Prostate gland (tissue), 2 donors: ENCODE results near the gene NKX3-2. TPM values are rescaled to one million over a fixed set of nuclear protein-coding genes. Genes with fewer than 3 reads are reported as not detected.

Source experiments
- DNase-seq: peaks from one replicate; pipeline ENCODE4 v3.0.0-alpha.2; 2019; ENCODE audit warnings: low spot score
- H3K27ac ChIP-seq, 2 donors: fragments of 200-600 bp; sonication (generic); 2 replicates each; pipeline ENCODE4 v1.5.1; 2017 to 2019
- H3K27me3 ChIP-seq: fragments of 200-600 bp; sonication (generic); replicated peaks from 2 replicates; pipeline ENCODE4 v1.5.1; 2019; ENCODE audit not compliant: insufficient read depth
- H3K36me3 ChIP-seq, 2 donors: fragments of 200-600 bp; sonication (generic); 1 replicate in 1 of 2; 2 replicates in 1 of 2; pipeline versions ENCODE4 v1.5.1 to v1.8.1; 2017 to 2019
- H3K4me1 ChIP-seq: fragments of 200-600 bp; sonication (generic); replicated peaks from 2 replicates; pipeline ENCODE4 v1.5.1; 2019
- H3K4me3 ChIP-seq, 2 donors: fragments of 200-600 bp; sonication (generic); 2 replicates each; pipeline ENCODE4 v1.5.1; 2017 to 2019
- H3K9me3 ChIP-seq: fragments of 200-600 bp; sonication (generic); 2 replicates; pipeline ENCODE4 v1.5.1; 2017
- CTCF ChIP-seq, 4 experiments: fragments of 200-600 bp in 2 of 4; fragments of 450-650 bp in 2 of 4; sonication (generic) in 2 of 4; IDR thresholded peaks; 1 replicate in 3 of 4; 2 replicates in 1 of 4; pipeline ENCODE4 v1.5.1; 2016 to 2019; ENCODE audit warnings: antibody characterized with exemption in 4 of 4, mild to moderate bottlenecking in 2 of 4, moderate library complexity in 2 of 4
- POLR2A ChIP-seq: fragments of 450-650 bp; IDR thresholded peaks from one replicate; pipeline ENCODE4 v1.6.1; 2016; ENCODE audit warnings: antibody characterized with exemption, mild to moderate bottlenecking
- POLR2AphosphoS5 ChIP-seq: sonication (generic); formaldehyde crosslinking; IDR thresholded peaks from one replicate; pipeline ENCODE4 v1.6.1; 2017; ENCODE audit warnings: antibody characterized with exemption
- WGBS: methylation state at CpG from one replicate; pipeline ENCODE4 v1.1.5; 2018; 5-methylcytosine and 5-hydroxymethylcytosine counted together
- intact Hi-C: fragments of 100-400 bp; cut with DNase I; formaldehyde crosslinking; loops from one replicate; pipeline ENCODE4 v1.14.2; 2022
- total RNA-seq, 2 donors: library from RNA; depleted of rRNA; stranded (reverse); fragments of >200 nt; gene quantifications; one replicate each; pipeline ENCODE4 v1.1.0, GENCODE V29; 2016

The NKX3-2 gene
- total RNA-seq, 2 donors from 2014 or later: 0.36 TPM; not detected in 1

GRCh38 chr4:13526658-13527057 is 17.6 kb downstream of the NKX3-2 start:
- H3K27me3 ChIP-seq: peaks cover 58% of the 10 kb centered on the region
- H3K4me3 ChIP-seq: no peak overlapping the region
- no peaks in the 10 kb centered on the region for H3K4me1 ChIP-seq
- TF ChIP-seq CTCF (IDR thresholded peaks at IDR 0.05) (no peak), POLR2A (no peak), POLR2AphosphoS5 (no peak)
- DNase-seq: no peak
- intact Hi-C loops: no loop called here
- no peaks in the 10 kb centered on the region for H3K36me3 ChIP-seq
- H3K9me3 ChIP-seq: no peaks in the 10 kb centered on the region
- no peak overlapping the region for H3K27ac ChIP-seq
- WGBS: 39% methylated on average over 3 of the region's 3 CpGs

- H3K4me1 ChIP-seq: no peaks in the 10 kb centered on the region
- H3K36me3 ChIP-seq: no peaks in the 10 kb centered on the region
- H3K27ac ChIP-seq: no peak overlapping the region
- no peaks in the 10 kb centered on the region for H3K9me3 ChIP-seq
- intact Hi-C loops: no loop called here
- peaks cover 49% of the 10 kb centered on the region for H3K27me3 ChIP-seq
- no peak for DNase-seq
- TF ChIP-seq POLR2AphosphoS5 (no peak), POLR2A (no peak), CTCF (IDR thresholded peaks at IDR 0.05) (no peak)
- no peak overlapping the region for H3K4me3 ChIP-seq
- WGBS: 63% methylated on average over 4 of the region's 4 CpGs
Observed at GRCh38 chr4:13525606-13526281, 18.6 kb downstream of the NKX3-2 start.

- H3K4me1 ChIP-seq: no peaks in the 10 kb centered on the region
- H3K9me3 ChIP-seq: no peaks in the 10 kb centered on the region
- no peak for DNase-seq
- no peaks in the 10 kb centered on the region for H3K36me3 ChIP-seq
- no peak overlapping the region for H3K4me3 ChIP-seq
- 14% methylated on average over 36 of the region's 36 CpGs for WGBS
- H3K27me3 ChIP-seq: peaks cover 45% of the 10 kb centered on the region
- intact Hi-C loops: no loop called here
- no peak overlapping the region for H3K27ac ChIP-seq
- no peak for TF ChIP-seq POLR2A
- no peak for TF ChIP-seq CTCF (IDR thresholded peaks at IDR 0.05)
- TF ChIP-seq POLR2AphosphoS5: no peak
Observed at GRCh38 chr4:13524504-13525243, 19.6 kb downstream of the NKX3-2 start.

GRCh38 chr4:13523591-13524503 is 20.5 kb downstream of the NKX3-2 start:
- Histone ChIP-seq H3K4me1 (no peaks in the 10 kb centered on the region), H3K27ac (no peak overlapping the region), H3K9me3 (no peaks in the 10 kb centered on the region), H3K27me3 (peaks cover 37% of the 10 kb centered on the region), H3K36me3 (no peaks in the 10 kb centered on the region), H3K4me3 (no peak overlapping the region)
- 17% methylated on average over 49 of the region's 59 CpGs for WGBS
- DNase-seq: no peak
- no peak for TF ChIP-seq POLR2A
- TF ChIP-seq CTCF (IDR thresholded peaks at IDR 0.05): no peak
- no peak for TF ChIP-seq POLR2AphosphoS5
- intact Hi-C loops: no loop called here
